ENCODE results near the gene RBM25.
"Not testable (repeated sequence)": the region's sequence is repeated elsewhere in the genome, so short reads cannot be mapped to it uniquely, and the experiment has no call there.

The RBM25 gene

DNA sequence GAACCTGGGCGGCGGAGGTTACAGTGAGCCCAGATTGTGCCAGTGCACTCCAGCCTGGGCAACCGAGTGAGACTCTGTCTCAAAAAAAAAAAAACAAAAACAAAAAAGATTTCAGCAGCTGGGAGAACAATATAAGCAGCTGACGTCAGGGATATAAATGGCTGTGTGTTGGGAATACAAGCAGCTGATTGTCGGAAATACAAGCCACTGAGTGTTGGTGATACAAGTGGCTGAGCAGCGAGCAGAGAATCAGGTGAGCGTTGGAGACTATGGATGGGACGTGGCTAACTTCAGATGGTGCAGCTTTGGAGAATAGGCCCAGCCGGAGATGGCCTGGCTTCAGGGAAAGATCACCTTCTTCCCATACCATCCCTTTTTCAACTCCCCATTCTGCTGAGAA is 109.9 kb downstream of the RBM25 start:
- no peak for DNase-seq (ENCODE audit: extremely low read depth in 1 of 2, low read depth in 1 of 2)

DNA sequence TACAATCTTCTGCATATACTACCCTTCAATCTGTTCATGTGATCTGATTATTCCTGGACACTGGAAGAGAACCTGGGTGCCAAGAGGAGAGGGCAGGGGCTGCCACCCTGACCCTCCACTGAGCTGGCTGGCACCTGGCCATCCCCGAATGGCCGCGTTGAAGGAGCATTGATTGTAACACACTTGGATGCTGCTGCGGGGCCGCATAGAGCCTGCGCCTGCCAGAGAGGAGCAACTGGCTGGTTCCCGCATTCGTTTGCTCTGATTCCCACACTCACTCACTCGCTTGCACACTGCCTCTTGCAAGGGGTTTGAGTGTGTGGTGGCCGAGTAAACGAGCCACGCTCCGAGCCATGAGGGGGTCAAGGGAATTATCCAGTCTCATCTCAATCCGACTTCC is 110.4 kb downstream of the RBM25 start:
- DNase-seq (ENCODE audit: extremely low read depth in 1 of 2, low read depth in 1 of 2), result no peak

DNA sequence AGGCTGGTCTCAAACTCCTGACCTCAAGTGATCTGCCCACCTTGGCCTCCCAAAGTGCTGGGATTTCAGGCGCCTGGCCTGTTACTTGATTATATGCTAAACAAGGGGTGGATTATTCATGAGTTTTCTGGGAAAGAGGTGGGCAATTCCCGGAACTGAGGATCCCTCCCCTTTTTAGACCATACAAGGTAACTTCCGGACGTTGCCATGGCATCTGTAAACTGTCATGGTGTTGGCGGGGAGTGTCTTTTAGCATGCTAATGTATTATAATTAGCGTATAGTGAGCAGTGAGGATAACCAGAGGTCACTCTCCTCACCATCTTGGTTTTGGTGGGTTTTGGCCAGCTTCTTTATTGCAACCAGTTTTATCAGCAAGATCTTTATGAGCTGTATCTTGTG is 111.5 kb downstream of the RBM25 start:
- DNase-seq (ENCODE audit: extremely low read depth in 1 of 2, low read depth in 1 of 2), result not testable (repeated sequence)

DNA sequence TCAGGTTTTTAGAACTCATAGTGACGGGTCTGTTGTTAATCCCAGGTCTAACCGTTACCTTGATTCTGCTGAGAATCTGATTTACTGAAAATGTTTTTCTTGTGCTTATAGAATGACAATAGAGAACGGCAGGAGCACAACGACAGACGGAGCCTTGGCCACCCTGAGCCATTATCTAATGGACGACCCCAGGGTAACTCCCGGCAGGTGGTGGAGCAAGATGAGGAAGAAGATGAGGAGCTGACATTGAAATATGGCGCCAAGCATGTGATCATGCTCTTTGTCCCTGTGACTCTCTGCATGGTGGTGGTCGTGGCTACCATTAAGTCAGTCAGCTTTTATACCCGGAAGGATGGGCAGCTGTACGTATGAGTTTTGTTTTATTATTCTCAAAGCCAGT is 112.4 kb downstream of the RBM25 start:
- DNase-seq (ENCODE audit: extremely low read depth in 1 of 2, low read depth in 1 of 2), result no peak

DNA sequence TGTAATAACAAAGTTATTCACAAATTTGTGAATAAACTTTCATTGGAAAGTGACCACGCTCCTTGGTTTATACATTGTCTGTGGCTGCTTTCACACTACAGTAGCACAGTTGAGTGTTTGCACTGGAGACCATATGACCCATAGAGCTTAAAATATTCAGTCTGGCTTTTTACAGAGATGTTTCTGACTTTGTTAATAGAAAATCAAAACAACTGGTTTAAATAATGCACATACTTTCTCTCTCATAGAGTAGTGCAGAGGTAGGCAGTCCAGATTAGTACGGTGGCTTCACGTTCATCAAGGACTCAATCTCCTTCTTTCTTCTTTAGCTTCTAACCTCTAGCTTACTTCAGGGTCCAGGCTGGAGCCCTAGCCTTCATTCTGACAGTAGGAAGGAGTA is 114.2 kb downstream of the RBM25 start:
- DNase-seq (ENCODE audit: extremely low read depth in 1 of 2, low read depth in 1 of 2), result no peak

DNA sequence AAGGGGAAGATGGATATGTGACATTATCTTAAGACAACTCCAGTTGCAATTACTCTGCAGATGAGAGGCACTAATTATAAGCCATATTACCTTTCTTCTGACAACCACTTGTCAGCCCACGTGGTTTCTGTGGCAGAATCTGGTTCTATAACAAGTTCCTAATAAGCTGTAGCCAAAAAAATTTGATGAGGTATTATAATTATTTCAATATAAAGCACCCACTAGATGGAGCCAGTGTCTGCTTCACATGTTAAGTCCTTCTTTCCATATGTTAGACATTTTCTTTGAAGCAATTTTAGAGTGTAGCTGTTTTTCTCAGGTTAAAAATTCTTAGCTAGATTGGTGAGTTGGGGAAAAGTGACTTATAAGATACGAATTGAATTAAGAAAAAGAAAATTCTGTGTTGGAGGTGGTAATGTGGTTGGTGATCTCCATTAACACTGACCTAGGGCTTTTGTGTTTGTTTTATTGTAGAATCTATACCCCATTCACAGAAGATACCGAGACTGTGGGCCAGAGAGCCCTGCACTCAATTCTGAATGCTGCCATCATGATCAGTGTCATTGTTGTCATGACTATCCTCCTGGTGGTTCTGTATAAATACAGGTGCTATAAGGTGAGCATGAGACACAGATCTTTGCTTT is 114.9 kb downstream of the RBM25 start:
- DNase-seq (ENCODE audit: extremely low read depth in 1 of 2, low read depth in 1 of 2), result no peak

All from stimulated activated CD8-positive, alpha-beta memory T cell treated with anti-CD3 and anti-CD28 coated beads, Interleukin-7, amount 100 ng/mL, for 48 hours (primary cell).